Left forelimb (tissue), 1 donor: ENCODE data around the gene FOXS1.

Experiments used
- DNase-seq: peaks from one replicate; pipeline ENCODE4 v3.0.0-alpha.2; 2018; ENCODE audit warnings: low spot score

Gene FOXS1

GRCh38 chr20:31861135-31861384 lies 15.7 kb upstream of the FOXS1 start:
- DNase-seq, result no peak

DNA sequence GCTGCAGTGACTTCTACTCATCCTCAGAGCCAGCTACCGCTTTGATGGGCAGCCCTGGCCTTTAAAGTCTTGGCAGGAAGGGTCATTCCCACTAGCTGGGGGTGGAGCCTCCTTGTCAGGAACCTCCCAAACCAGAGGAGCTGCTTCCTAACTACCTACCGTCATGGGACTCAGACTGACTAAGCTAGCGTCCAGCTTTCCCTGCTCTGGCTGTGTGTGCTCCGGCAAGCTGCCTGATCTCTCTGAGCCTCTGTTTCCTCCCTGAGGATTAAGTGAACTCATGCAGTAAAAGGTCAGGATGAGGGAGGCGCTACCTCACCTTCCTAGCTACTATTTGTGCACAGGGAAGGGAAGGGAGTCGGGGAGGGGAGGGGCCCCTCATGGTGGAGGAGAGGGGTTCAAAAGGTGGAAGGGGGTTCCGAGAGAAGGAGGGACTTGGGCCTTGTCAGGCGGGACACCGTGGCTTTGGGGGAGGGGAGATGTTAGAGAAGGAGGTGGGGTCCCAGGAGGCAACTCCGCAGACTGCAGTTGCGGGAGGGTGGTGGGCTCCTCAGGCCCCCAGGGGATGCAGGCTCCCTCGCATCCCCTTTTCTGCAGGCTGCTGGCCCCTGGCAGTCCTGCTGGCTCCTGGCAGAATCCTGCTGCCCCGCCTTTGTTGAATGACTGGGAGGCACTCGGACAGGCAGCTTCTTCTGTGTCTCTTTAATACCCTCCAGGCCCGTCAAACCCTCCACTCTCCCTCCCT lies 15.2 kb upstream of the FOXS1 start:
- no peak for DNase-seq

DNA sequence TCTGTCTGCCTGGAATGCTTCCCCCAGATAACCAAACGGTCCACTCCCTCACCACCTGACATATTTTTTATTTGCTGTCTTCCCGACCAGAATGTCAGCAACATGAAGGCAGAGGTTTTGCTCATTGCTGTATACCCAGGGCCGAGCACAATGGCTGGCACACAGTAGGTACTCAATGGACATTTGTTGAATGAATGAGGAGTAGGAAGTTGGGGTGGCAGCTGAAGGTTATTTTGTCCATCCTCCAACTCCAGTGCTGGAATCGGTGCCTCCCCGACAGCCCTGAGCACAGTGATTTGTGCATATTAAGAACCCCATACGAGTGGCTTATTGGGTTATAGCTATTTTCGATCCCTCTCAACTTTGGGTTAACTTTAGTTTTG lies 14.6 kb upstream of the FOXS1 start:
- DNase-seq, result no peak

DNA sequence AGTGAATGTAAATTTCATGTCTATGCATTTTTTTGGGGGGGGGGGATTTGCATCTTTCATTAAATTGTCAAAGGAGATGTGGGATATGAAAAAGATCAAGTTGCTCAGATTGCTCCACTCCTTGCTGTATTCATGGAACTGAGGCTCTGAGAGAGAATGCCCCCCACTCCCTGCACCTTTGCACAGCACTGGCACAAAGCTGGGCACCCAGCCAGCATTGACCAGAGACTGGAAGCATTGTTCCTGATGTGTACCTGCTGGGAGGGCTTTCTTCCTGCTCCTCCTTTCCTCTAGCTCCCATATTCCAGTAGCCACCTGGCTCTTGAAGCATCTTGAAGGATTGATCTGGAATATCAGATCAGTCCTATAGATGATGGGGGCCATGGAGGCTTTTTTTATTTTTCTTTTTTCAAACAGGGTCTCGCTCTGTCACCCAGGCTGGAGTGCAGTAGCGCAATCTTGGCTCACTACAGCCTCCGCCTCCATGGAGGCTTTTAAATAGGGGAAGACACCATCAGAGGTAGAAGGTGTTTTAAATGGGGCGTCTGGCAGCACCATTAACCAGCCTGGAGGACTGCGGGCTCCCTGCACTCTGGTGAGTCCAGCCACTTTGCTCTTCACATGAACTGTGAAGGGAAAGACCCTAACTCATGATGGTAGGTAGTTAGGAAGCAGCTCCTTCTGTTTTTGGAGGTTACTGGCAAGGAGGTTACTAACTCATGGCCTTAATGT lies 14.0 kb upstream of the FOXS1 start:
- DNase-seq, result no peak

GRCh38 chr20:31858760-31859083 lies 13.3 kb upstream of the FOXS1 start:
- DNase-seq, result no peak

DNA sequence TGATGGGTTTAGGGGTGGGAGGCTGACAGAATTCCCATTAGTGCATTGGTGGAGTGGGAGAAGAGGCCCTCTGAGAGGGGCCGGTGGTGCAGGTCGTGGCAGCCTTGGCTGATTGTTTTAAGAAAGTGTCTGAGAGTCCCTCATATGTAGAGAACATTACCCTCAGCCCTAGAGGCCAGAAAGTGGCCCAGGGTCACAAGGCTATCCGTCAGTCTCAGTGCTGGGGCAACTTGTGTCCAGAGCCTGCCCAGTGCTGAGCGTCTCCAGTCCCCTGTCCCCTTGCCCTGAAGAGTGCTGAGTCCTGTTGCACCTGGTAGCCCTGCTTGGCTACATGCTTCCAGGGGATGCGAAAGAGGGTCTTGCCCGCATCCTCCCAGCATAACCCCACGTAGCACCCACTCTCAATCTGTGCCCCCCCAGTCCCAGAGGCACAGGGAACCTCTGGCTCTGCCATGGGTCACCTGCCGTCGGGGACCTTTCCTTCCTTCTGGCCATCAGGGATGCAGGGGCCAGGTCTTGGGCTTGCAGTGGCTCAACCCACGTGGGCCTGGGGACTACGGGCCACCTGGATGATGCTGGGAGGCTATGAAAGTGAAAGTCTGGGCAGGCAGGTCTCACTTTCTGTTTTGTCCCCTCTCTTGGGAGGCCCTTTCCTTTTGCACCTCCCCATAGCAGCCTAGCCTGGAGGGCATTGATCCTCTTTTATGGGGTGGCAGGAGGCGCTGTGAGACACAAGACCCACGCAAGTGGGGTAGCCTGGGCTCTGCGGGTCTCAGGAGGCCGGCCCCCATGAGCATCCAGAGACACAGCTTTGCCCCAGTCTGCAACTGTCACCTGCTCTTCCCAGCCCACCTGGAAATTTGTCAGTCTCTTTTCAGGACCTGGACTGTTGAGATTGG lies 12.7 kb upstream of the FOXS1 start:
- no peak for DNase-seq

DNA sequence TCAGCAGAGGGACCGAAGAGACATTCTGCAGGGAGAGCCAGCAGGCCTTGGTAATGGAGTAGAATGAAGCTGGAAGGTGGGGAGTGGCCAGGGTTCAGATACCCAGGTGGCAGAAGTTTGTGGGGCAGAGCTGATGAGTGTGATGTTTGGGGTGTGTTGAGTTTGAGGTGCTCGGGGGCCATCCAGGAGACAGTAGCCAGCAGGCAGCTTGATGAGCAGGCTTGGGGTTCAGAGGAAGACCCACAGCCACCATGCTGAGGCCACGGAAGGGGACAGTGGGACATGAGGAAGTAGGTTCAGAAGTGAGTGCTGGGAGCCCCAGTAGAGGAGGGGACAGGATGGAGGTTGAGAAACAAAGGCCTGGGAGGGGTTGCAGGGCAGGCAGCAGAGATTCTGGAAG lies 11.1 kb upstream of the FOXS1 start:
- DNase-seq, result no peak

DNA sequence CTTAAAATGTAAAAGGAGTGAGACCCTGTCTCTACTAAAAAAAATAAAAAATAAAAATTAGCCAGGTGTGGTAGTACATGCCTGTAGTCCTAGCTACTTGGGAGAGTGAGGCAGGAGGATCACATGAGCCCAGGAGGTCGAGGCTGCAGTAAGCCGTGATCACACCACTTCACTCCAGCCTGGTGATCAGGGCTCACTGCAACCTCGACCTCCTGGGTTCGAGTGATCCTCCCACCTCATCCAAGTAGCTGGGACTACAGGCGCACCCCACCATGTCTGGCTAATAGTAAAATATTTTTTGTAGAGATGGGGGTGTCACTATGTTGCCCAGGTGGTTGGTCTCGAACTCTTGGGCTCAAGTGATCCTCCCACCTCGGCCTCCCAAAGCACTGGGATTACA lies 8.1 kb upstream of the FOXS1 start:
- no peak for DNase-seq

DNA sequence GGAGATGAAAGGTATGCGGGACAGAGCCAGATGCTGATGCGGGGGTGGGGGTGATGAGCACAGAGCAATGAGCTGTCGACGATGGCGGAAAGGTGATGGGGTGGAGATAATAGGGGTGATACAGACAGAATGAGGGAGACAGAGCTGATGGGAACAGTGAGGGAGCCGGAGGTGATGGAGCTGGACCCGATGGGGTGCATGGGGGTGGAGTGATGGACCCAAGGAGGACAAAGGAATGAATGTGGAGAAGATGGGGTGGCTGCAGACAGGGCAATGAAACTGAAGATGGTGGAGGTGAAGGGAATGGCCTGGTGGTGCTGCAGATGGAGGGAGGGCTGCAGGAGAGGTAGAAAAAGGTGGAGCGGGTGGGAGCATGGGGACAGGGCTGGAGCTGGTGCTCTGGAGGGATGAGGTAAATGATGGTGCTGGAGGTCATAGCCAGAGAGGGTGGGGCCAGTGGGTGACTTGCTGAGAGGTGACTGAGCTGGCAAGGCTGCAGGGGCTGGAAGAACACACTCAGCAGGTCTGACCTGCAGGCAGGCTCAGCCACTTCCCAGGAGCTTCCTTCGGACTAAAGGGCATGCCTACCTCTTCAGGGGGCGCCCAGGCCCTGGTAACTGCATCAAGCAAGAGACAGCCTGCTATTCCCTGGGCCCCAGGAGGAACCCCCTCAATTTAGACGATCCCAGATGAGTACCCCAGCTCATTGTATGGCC lies 6.0 kb upstream of the FOXS1 start:
- DNase-seq, result no peak

GRCh38 chr20:31849306-31849930 lies 4.0 kb upstream of the FOXS1 start:
- no peak for DNase-seq

GRCh38 chr20:31848088-31848999 lies 2.9 kb upstream of the FOXS1 start:
- DNase-seq, result no peak

DNA sequence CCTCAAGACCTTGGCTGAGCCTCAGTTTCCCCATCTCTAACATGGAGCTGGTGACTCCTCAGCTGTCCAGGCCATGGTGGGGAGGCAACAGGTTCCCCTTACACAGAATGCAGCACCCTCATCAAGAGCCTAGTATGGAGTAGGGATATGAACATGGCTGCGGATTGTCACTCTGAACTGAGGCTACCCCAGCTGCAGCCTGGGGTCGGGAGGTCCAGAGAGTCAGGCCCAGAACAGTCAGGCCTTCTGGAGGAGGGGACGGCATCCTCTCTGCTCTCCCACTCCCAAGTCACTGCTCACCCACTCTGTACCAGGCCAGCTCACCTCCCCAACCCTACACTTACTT lies 1.4 kb upstream of the FOXS1 start:
- no peak for DNase-seq

GRCh38 chr20:31844737-31845299 lies 586 bp downstream of the FOXS1 start:
- DNase-seq, result no peak

- DNase-seq, result no peak
Observed at GRCh38 chr20:31843881-31844280, 1.5 kb downstream of the FOXS1 start.

DNA sequence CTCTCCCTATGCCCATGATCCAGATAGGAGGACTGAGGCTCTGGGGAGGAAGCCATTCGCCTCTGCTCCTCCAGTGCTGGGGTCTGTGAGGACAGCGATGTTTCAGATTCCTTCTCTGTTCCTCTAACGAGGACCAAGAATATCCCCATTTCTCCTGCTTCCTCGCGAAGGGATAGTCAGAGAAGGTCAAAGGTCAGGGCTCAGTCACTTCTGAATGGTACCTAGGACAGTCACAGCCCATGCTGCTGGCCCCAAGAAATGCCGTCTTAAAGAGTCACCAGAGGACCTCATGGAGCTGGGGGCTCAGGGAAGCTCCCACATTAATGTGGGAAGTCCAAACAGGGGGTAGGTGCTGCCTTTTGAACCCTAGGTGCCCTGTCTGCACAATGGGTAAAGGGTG lies 2.1 kb downstream of the FOXS1 start:
- DNase-seq, result no peak

GRCh38 chr20:31842471-31843157 lies 2.8 kb downstream of the FOXS1 start:
- no peak for DNase-seq

DNA sequence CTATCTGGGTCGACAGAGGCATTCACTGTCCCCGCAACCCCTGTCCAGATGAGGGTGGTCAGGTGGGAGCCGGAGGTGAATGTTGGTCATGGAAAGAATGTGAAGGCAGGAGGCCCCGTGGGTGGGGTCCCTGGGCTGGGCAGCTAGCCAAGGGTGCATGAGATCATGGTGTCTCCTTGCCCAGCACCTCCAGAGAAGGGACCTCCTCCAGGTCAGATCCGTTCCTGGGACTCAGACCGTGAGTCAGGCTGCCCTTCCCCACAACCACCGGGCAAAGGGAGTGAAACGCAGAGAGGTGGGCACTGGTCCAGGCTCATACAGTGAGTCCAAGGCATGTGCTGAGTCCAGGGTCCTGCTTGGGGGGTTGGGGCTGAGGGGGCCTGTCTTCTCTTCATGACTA lies 3.5 kb downstream of the FOXS1 start:
- DNase-seq, result no peak

- DNase-seq, result no peak
Observed at GRCh38 chr20:31840906-31841816, 4.2 kb downstream of the FOXS1 start.
